GM12878 (cell line): ENCODE data around the gene POU2AF2. TPM values are rescaled to one million over a fixed set of nuclear protein-coding genes. Genes with fewer than 3 reads are reported as not detected.

ENCODE experiments used
- ATAC-seq: fragments of 200-7000 bp; cut with Tn5 transposase; 3 replicates; pipeline ENCODE4 v1.9.1; 2020; ENCODE audit warnings: mild to moderate bottlenecking, moderate library complexity
- BruUV-seq: library from RNA; stranded (reverse); fragments of 400-500 nt; replicated peaks from 2 replicates; lab custom pipeline; 2021; lab: Mats Ljungman, UMichigan
- CTCF ChIA-PET: fragments of 300-600 bp; sonication (Branson Sonifier 250); formaldehyde crosslinking; extraction: SDS; loops from one replicate; lab custom pipeline; 2021; ENCODE audit warnings: inconsistent platforms; lab: Yijun Ruan, JAX
- POLR2A ChIA-PET: fragments of 350-600 bp; formaldehyde crosslinking; extraction: SDS; loops from one replicate; lab custom pipeline; 2021; ENCODE audit warnings: inconsistent platforms; lab: Charles Lee
- RAD21 ChIA-PET: fragments of 300-600 bp; sonication (Branson Sonifier 250); formaldehyde crosslinking; loops from one replicate; lab custom pipeline; 2023; ENCODE audit warnings: antibody characterized with exemption; ENCODE audit not compliant: unreplicated experiment; lab: Charles Lee
- SMC1A ChIA-PET: fragments of 300-600 bp; sonication (Branson Sonifier 250); formaldehyde crosslinking; loops from one replicate; lab custom pipeline; 2023; ENCODE audit not compliant: unreplicated experiment, uncharacterized antibody; lab: Charles Lee
- DNase-seq: peaks from one replicate; pipeline ENCODE4 v3.0.0-alpha.2; 2011; ENCODE audit warnings: low read depth, low spot score
- FAIRE-seq: peaks from 3 replicates; lab custom pipeline; 2011; peaks lifted over from hg19 to GRCh38; lab: Jason Lieb, UNC
- H2AFZ ChIP-seq: 2 replicates; pipeline ENCODE4 v1.6.0; 2011; ENCODE audit warnings: low read depth, low read length, control low read depth; ENCODE audit not compliant: control insufficient read depth
- H3K27ac ChIP-seq: 2 replicates; pipeline ENCODE4 v1.5.1; 2011; ENCODE audit warnings: control low read depth; ENCODE audit not compliant: control insufficient read depth, insufficient read depth
- H3K27me3 ChIP-seq, 2 experiments: replicated peaks in 1 of 2; 2 replicates each; pipeline versions ENCODE4 v1.6.0 to v1.6.1; 2011; ENCODE audit warnings: low read length in 1 of 2; ENCODE audit not compliant: control insufficient read depth in 2 of 2, insufficient read depth in 2 of 2
- H3K36me3 ChIP-seq, 2 experiments: 2 replicates each; pipeline ENCODE4 v1.5.1; 2011; ENCODE audit warnings: low read length in 1 of 2; ENCODE audit not compliant: control insufficient read depth in 2 of 2, insufficient read depth in 2 of 2
- H3K4me1 ChIP-seq: 2 replicates; pipeline ENCODE4 v1.6.1; 2011; ENCODE audit warnings: mild to moderate bottlenecking, low read length, moderate library complexity, mixed read lengths; ENCODE audit not compliant: control insufficient read depth, insufficient read depth
- H3K4me2 ChIP-seq: 2 replicates; pipeline ENCODE4 v1.6.0; 2011; ENCODE audit warnings: control low read depth; ENCODE audit not compliant: control insufficient read depth, insufficient read depth
- H3K4me3 ChIP-seq: fragments of 200-600 bp; sonication (generic); 2 replicates; pipeline ENCODE4 v1.5.1; 2016
- H3K79me2 ChIP-seq: 2 replicates; pipeline ENCODE4 v1.6.0; 2011; ENCODE audit warnings: low read length; ENCODE audit not compliant: control insufficient read depth, insufficient read depth
- H3K9ac ChIP-seq: 2 replicates; pipeline ENCODE4 v1.8.0; 2011; ENCODE audit warnings: low read length, control low read depth, mixed read lengths; ENCODE audit not compliant: control insufficient read depth, insufficient read depth
- H3K9me3 ChIP-seq: replicated peaks from 3 replicates; pipeline ENCODE4 v1.5.1; 2011; ENCODE audit warnings: mild to moderate bottlenecking, low read length; ENCODE audit not compliant: control insufficient read depth, insufficient read depth
- H4K20me1 ChIP-seq: 2 replicates; pipeline ENCODE4 v1.6.0; 2011; ENCODE audit not compliant: control insufficient read depth, insufficient read depth
- KAT2A ChIP-seq: conservative IDR thresholded peaks from 2 replicates; pipeline ENCODE4 v1.6.1; 2011; ENCODE audit warnings: low read depth, low read length; ENCODE audit not compliant: control insufficient read depth
- MYC ChIP-seq: IDR thresholded peaks from 2 replicates; pipeline ENCODE4 v1.6.1; 2011; ENCODE audit warnings: mild to moderate bottlenecking, low read length, moderate library complexity, inconsistent platforms; ENCODE audit not compliant: insufficient read depth, insufficient replicate concordance, insufficient read length, severe bottlenecking
- NR2F1 ChIP-seq: fragments of 450-650 bp; conservative IDR thresholded peaks from 2 replicates; pipeline ENCODE4 v1.6.1; 2017; ENCODE audit warnings: mild to moderate bottlenecking
- ZSCAN29 ChIP-seq: fragments of 450-650 bp; IDR thresholded peaks from 2 replicates; pipeline ENCODE4 v1.6.1; 2017; ENCODE audit warnings: mild to moderate bottlenecking, moderate library complexity
- WGBS: methylation state at CpG from one replicate; pipeline ENCODE4 v1.1.6; 2016; ENCODE audit warnings: low lambda C conversion rate; ENCODE audit not compliant: insufficient replicate concordance, insufficient coverage; ENCODE audit errors: missing lambda C conversion rate; 5-methylcytosine and 5-hydroxymethylcytosine counted together
- in situ Hi-C: fragments of 300-500 bp; cut with MboI; formaldehyde crosslinking; loops from 9 replicates; pipeline ENCODE4 v1.14.3; 2018; ENCODE audit warnings: mixed read lengths
- intact Hi-C: fragments of 100-400 bp; cut with micrococcal nuclease; formaldehyde crosslinking; loops from one replicate; pipeline ENCODE4 v1.14.2; 2022; ENCODE audit not compliant: unreplicated experiment
- polyA plus RNA-seq, 11 experiments: library from polyadenylated mRNA; depleted of rRNA in 4 of 11; unstranded in 6 of 11; stranded (reverse) in 5 of 11; fragments of >200 nt; fragmentation: Nextera tagmentation in 4 of 11; fragmentation: Illumina TruSeq in 1 of 11; extraction: Ambion mirVana in 4 of 11; extraction: Trizol in 1 of 11; gene quantifications; 1 replicate in 1 of 11; 2 replicates in 10 of 11; pipeline versions ENCODE4 v1.2.1 to v1.2.3, GENCODE V29; 2011 to 2016; ENCODE audit warnings: inconsistent platforms in 2 of 11, missing spikeins in 2 of 11, low read depth in 1 of 11
- total RNA-seq, 4 experiments: library from RNA; depleted of rRNA in 3 of 4; stranded (reverse); fragments of >200 nt in 3 of 4; fragmentation: Illumina TruSeq in 1 of 4; extraction: Trizol in 1 of 4; gene quantifications; 2 replicates each; pipeline versions ENCODE4 v1.2.1 to v1.2.3, GENCODE V29; 2013 to 2021
- TF ChIP-seq, protein P1 (sequence below): fragments of 450-650 bp; IDR thresholded peaks from 2 replicates; pipeline ENCODE4 v1.6.1; 2018; ENCODE audit warnings: mild to moderate bottlenecking, low read depth, moderate library complexity; ENCODE audit not compliant: partially characterized antibody
- TF ChIP-seq, protein P2 (sequence below): fragments of 450-650 bp; IDR thresholded peaks from 2 replicates; pipeline ENCODE4 v1.6.1; 2016; ENCODE audit warnings: mild to moderate bottlenecking, moderate library complexity, borderline replicate concordance

POU2AF2 gene
- total and polyA plus RNA-seq, 10 of the 15 experiments (the other 5 are each of a cell fraction or from before 2014, with no cell fraction given) = not detected

DNA sequence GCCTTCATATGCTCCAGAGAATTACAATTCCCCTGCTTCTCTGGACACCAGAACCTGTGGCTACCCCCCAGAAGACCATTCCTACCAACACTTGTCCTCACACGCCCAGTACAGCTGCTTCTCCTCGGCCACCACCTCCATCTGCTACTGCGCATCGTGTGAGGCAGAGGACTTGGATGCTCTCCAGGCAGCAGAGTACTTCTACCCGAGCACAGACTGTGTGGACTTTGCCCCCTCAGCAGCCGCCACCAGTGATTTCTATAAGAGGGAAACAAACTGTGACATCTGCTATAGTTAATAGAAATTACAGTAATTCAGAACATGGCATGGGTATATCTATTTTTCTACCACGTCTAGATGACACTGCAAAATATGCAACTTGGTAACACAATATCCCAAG, 62.6 kb downstream of the POU2AF2 start:
- FAIRE-seq = no peak
- Histone ChIP-seq H3K9me3 (no peaks in the 10 kb centered on the region), H3K4me1 (no peaks in the 10 kb centered on the region), H3K4me3 (no peak overlapping the region), H3K27ac (no peak overlapping the region), H3K27me3 (no peaks in the 10 kb centered on the region; a peak in 1 of 4 replicates), H4K20me1 (no peaks in the 10 kb centered on the region), H2AFZ (no peak overlapping the region), H3K9ac (no peak overlapping the region), H3K4me2 (no peak overlapping the region), H3K36me3 (no peaks in the 10 kb centered on the region), H3K79me2 (no peaks in the 10 kb centered on the region)
- RAD21 ChIA-PET = interaction anchor here (1.0 kb wide), 1 partner anchor 115 kb away, joined by 3 read pairs; no protein-coding TSS in a partner anchor
- no peak; the same call in 2 of the 3 replicates for ATAC-seq
- intact Hi-C loops (no loop called here), in situ Hi-C loops (no loop called here)
- 47% methylated on average over 7 of the region's 7 CpGs for WGBS
- TF ChIP-seq KAT2A (no peak), MYC (no peak), ZSCAN29 (no peak), NR2F1 (no peak)
- TF ChIP-seq, protein P1, sequence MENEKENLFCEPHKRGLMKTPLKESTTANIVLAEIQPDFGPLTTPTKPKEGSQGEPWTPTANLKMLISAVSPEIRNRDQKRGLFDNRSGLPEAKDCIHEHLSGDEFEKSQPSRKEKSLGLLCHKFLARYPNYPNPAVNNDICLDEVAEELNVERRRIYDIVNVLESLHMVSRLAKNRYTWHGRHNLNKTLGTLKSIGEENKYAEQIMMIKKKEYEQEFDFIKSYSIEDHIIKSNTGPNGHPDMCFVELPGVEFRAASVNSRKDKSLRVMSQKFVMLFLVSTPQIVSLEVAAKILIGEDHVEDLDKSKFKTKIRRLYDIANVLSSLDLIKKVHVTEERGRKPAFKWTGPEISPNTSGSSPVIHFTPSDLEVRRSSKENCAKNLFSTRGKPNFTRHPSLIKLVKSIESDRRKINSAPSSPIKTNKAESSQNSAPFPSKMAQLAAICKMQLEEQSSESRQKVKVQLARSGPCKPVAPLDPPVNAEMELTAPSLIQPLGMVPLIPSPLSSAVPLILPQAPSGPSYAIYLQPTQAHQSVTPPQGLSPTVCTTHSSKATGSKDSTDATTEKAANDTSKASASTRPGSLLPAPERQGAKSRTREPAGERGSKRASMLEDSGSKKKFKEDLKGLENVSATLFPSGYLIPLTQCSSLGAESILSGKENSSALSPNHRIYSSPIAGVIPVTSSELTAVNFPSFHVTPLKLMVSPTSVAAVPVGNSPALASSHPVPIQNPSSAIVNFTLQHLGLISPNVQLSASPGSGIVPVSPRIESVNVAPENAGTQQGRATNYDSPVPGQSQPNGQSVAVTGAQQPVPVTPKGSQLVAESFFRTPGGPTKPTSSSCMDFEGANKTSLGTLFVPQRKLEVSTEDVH = no peak
- TF ChIP-seq, protein P2, sequence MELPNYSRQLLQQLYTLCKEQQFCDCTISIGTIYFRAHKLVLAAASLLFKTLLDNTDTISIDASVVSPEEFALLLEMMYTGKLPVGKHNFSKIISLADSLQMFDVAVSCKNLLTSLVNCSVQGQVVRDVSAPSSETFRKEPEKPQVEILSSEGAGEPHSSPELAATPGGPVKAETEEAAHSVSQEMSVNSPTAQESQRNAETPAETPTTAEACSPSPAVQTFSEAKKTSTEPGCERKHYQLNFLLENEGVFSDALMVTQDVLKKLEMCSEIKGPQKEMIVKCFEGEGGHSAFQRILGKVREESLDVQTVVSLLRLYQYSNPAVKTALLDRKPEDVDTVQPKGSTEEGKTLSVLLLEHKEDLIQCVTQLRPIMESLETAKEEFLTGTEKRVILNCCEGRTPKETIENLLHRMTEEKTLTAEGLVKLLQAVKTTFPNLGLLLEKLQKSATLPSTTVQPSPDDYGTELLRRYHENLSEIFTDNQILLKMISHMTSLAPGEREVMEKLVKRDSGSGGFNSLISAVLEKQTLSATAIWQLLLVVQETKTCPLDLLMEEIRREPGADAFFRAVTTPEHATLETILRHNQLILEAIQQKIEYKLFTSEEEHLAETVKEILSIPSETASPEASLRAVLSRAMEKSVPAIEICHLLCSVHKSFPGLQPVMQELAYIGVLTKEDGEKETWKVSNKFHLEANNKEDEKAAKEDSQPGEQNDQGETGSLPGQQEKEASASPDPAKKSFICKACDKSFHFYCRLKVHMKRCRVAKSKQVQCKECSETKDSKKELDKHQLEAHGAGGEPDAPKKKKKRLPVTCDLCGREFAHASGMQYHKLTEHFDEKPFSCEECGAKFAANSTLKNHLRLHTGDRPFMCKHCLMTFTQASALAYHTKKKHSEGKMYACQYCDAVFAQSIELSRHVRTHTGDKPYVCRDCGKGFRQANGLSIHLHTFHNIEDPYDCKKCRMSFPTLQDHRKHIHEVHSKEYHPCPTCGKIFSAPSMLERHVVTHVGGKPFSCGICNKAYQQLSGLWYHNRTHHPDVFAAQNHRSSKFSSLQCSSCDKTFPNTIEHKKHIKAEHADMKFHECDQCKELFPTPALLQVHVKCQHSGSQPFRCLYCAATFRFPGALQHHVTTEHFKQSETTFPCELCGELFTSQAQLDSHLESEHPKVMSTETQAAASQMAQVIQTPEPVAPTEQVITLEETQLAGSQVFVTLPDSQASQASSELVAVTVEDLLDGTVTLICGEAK = no peak
- BruUV-seq = no TSS peak
- POLR2A ChIA-PET = no interaction called here
- CTCF ChIA-PET = interaction anchor here (0.8 to 1.3 kb wide), 5 partner anchors 16 to 121 kb away, joined by 3 to 5 read pairs (median 3); no protein-coding TSS in a partner anchor
- SMC1A ChIA-PET = interaction anchor here (1.0 kb wide), 1 partner anchor 114 kb away, joined by 3 read pairs; no protein-coding TSS in a partner anchor
- no peak for DNase-seq
